Activated naive CD4-positive, alpha-beta T cell treated with anti-CD3 and anti-CD28 coated beads, Interleukin-2, amount 50 U/mL, for 72 hours (primary cell): ENCODE data around the gene IPO4. TPM values are rescaled to one million over a fixed set of nuclear protein-coding genes. Genes with fewer than 3 reads are reported as not detected.

Experiments
- ATAC-seq, 2 donors: fragments of 150-1000 bp; cut with Tn5 transposase; 2 replicates each; pipeline ENCODE4 v1.10.0; 2021; ENCODE audit warnings: mild to moderate bottlenecking in 2 of 2, moderate library complexity in 2 of 2
- DNase-seq, 2 donors: peaks; one replicate each; pipeline ENCODE4 v3.0.0; 2021 to 2022; ENCODE audit warnings: low spot score in 2 of 2
- H3K27ac Mint-ChIP-seq, 2 donors: one replicate each; pipeline ENCODE4 v1.8.0; 2022; ENCODE audit warnings: mild to moderate bottlenecking in 2 of 2, mixed read lengths in 2 of 2
- H3K36me3 Mint-ChIP-seq, 2 donors: one replicate each; pipeline ENCODE4 v1.8.0; 2022; ENCODE audit warnings: mixed read lengths in 2 of 2
- H3K9me3 Mint-ChIP-seq, 2 donors: one replicate each; pipeline ENCODE4 v1.8.0; 2022; ENCODE audit warnings: mixed read lengths in 2 of 2
- total RNA-seq, 2 donors: library from RNA; stranded (reverse); gene quantifications; one replicate each; pipeline ENCODE4 v1.2.3, GENCODE V29; 2022

The IPO4 gene, protein sequence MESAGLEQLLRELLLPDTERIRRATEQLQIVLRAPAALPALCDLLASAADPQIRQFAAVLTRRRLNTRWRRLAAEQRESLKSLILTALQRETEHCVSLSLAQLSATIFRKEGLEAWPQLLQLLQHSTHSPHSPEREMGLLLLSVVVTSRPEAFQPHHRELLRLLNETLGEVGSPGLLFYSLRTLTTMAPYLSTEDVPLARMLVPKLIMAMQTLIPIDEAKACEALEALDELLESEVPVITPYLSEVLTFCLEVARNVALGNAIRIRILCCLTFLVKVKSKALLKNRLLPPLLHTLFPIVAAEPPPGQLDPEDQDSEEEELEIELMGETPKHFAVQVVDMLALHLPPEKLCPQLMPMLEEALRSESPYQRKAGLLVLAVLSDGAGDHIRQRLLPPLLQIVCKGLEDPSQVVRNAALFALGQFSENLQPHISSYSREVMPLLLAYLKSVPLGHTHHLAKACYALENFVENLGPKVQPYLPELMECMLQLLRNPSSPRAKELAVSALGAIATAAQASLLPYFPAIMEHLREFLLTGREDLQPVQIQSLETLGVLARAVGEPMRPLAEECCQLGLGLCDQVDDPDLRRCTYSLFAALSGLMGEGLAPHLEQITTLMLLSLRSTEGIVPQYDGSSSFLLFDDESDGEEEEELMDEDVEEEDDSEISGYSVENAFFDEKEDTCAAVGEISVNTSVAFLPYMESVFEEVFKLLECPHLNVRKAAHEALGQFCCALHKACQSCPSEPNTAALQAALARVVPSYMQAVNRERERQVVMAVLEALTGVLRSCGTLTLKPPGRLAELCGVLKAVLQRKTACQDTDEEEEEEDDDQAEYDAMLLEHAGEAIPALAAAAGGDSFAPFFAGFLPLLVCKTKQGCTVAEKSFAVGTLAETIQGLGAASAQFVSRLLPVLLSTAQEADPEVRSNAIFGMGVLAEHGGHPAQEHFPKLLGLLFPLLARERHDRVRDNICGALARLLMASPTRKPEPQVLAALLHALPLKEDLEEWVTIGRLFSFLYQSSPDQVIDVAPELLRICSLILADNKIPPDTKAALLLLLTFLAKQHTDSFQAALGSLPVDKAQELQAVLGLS
- total RNA-seq = 10 to 100 TPM; 37.5 to 67.6 TPM

DNA sequence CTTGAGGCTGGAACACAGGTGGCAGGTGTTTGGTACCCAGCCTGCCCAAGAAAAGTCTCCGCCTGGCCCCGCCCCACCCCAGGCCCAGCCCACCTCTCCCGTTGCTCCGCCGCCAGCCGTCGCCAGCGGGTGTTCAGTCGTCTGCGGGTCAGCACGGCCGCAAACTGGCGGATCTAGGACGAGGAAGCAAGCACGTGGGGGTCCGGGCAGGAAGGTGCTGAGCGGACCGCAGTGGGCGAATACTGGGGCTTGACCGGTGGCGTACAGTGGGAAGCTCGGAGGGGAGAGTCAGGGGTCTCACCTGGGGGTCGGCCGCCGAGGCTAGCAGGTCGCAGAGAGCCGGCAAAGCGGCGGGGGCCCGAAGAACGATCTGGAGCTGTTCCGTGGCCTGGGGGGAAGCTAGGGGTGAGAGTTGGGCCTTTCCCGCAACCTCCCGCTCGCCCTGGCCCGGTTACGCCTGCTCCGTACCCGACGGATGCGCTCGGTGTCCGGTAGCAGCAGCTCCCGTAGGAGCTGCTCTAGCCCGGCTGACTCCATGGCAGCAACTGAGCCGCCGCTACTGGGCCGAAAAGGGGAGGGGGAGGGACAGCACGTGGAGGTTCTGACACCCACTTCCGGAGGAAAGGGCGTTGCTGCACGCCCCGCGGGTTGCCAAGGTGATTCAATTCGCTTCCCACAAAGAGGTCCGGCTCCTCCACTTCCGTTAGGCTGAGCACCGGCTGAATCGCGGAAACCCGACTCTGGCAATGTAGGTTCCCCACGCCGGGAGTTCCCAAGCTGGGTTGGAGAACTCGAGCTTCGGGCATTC lies at the start of gene IPO4:
Gene IPO4 (minus strand): TSS at position 566 of the 808 bp plus-strand sequence. CDS start 29 bp downstream, at position 537.
- DNase-seq = peak; percentile 89 to 94
- peak within 1 kb of the TSS; percentile 73 to 88 for H3K27ac Mint-ChIP-seq
- H3K36me3 Mint-ChIP-seq = peaks cover 14 to 15% of the 10 kb centered on the region in 2 donors
- peak; percentile 94 for ATAC-seq
- no peaks in the 10 kb centered on the region for H3K9me3 Mint-ChIP-seq

DNA sequence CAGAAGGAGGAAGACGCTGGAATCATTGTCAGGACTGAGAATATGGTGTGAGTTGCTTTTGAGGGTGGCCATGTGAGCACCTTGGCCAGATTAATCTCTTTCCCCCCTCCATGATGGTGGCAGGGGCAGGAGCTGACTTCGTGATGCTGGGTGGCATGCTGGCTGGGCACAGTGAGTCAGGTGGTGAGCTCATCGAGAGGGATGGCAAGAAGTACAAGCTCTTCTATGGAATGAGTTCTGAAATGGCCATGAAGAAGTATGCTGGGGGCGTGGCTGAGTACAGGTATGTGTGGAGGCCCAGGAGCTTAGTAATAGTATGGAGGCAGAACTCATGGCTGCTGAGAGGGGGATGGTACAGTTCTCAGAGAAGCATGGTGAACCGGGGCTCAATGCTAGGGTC lies 49.5 kb upstream of the IPO4 start:
- peak overlapping the region; percentile 5 to 69 for H3K27ac Mint-ChIP-seq
- no peaks in the 10 kb centered on the region for H3K9me3 Mint-ChIP-seq
- ATAC-seq (no peak), DNase-seq (peak in 1 of 2 donors; percentile 44)
- H3K36me3 Mint-ChIP-seq = peaks cover 34 to 69% of the 10 kb centered on the region in 2 donors

DNA sequence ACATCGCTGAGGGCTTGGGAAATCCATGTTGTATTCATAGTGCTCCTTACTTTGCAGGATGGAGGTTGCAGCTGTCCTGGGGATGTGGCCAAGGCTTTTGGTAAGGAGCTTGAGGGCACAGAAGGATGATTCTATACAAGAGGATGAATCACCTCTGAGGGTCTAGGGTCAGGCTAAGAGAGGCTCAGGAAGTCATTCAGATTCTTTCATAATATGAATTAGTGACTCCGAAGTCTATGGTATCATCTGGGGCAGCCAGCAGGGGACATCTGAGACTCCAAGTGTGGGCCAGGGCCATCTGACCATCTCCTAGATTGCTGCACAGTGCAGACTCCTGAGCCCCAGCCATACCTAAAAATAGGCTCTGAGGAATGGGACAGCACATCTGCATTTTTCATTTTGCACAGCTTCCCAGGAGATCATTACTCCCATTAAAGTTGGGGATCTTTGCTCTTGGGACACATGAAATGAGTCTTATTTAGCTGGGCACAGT lies 48.9 kb upstream of the IPO4 start:
- H3K36me3 Mint-ChIP-seq = peaks cover 34 to 75% of the 10 kb centered on the region in 2 donors
- H3K9me3 Mint-ChIP-seq = no peaks in the 10 kb centered on the region
- DNase-seq = no peak
- peak overlapping the region; percentile 5 to 69 for H3K27ac Mint-ChIP-seq
- no peak for ATAC-seq

DNA sequence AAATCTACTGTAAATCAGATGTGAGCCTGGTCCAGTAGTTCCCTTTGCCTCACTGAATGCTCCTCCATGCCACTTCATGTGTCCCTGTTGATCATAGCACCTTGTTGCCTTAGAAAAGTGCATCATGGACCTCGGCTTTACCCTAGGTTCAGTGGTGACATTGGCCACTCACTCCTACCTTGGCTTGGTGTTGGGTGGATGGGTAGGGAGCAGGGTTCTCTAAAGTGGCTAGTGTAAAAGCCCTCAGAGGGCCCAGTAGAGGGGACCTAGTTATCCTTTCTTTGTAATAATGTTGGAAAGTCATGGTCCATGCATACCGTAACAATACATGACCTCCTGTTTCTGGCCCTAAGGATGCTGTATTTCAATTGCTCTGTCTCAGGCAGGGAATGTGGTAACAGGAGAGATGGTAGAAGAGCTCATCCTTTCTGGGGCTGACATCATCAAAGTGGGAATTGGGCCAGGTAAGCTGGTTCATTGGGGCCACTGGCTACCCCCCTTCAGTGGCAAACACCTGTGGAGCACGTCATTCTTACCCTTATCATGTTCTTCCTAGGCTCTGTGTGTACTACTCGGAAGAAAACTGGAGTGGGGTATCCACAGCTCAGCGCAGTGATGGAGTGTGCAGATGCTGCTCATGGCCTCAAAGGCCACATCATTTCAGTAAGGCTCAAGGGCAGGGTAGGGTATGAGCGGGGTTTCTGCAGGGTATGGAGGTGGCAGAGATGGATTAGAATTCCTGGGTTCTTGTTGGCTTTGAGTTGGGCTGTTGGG lies 48.3 kb upstream of the IPO4 start:
- peaks cover 31 to 78% of the 10 kb centered on the region in 2 donors for H3K36me3 Mint-ChIP-seq
- DNase-seq (peak in 1 of 2 donors; percentile 52), ATAC-seq (no peak)
- H3K9me3 Mint-ChIP-seq = no peaks in the 10 kb centered on the region
- peak overlapping the region; percentile 12 to 69 for H3K27ac Mint-ChIP-seq

DNA sequence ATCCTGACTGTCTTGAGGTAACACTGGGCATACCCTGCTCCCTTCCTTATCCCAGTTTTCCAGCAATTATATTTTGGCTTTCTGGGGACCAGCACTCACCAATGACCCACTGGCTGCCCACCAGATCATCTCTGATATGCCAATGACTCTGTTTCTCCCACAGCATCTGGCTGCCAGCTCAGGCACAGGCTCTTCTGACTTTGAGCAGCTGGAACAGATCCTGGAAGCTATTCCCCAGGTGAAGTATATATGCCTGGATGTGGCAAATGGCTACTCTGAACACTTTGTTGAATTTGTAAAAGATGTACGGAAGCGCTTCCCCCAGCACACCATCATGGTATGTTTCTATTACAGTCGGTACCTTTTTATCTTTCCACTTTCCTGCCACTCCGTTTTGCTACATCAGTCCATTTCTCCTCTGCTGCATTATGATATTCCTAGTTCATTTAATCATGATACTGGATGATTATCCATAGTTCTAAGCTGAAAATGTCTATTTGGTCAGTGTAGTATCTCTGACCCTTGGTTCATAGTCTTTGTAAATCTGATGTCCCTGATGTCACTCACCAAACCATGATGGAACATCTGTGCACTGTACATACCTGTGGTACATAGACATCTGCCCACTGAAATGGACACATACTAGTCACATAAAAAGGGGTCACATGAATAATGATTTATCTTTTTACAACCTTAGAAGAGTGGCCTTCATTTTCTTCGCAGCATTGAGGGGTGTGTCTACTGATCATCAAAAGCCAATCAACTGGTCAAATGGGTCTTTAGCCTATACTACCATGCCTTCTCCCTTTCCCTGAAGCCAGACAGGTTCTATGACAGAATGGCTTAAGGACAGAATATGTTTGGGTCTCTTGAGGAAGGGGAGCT lies 47.4 kb upstream of the IPO4 start:
- ATAC-seq = no peak
- Mint-ChIP-seq H3K9me3 (no peaks in the 10 kb centered on the region), H3K36me3 (peaks cover 30 to 76% of the 10 kb centered on the region in 2 donors), H3K27ac (peak overlapping the region in 1 of 2 donors; percentile 73)
- no peak for DNase-seq

DNA sequence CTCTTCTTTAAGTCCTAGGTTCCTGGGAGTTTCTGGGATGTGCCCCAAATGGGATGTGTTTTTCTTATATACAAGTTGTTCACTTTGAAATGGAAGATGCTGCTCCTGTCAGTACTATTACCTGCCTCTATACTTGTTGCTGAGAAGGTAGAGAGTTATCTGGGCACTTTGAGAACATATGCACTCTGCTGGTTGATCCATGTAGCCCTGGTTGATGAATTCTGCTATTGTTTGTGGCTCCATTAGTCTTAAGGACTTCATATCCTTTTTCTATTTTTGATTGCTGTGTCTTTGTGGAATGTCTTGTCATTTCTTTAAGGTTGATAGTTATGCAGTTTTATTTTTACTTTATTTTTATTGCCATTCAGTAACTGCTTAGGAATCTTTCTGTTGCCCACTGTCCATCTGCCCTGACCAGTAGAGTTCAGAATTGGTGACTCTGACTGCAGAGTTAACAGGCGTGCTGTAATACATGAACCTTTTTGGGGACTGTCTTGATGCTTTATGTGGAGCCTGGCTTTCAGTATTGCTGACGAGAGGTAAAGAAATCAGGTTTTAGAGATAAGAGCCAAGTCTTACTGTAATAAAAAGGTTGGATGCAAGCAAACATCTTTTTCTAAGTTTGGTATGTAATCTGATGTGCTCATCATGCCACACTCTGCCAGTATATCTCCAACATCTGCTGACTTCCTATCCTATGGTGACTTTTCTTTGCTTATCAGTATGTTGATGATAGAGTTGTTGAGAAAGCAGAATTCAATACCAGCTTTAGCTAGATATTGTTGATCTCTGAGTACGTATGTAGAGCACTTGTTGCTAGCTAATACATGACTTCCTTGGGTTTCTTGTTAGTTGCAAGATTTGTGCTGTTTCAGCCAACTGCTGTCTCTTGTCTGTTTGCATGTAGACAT lies 45.7 kb upstream of the IPO4 start:
- ATAC-seq = no peak
- no peaks in the 10 kb centered on the region for H3K9me3 Mint-ChIP-seq
- DNase-seq = no peak
- peaks cover 24 to 62% of the 10 kb centered on the region in 2 donors for H3K36me3 Mint-ChIP-seq
- H3K27ac Mint-ChIP-seq = peak overlapping the region; percentile 20 to 96

DNA sequence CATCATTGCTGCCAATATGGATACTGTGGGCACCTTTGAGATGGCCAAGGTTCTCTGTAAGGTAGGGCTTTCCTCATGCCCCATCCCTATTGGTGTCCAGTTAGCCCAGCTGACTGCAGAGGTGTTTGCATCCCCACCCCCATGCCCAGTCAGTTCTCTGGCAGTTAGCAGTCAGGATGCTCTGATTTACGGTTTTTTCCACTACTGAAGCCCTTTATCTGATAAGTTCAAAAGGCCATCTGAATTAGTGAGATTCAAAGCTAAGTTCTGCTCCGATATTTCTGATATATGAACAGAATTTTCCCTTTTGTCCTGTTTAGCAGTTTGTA lies 44.9 kb upstream of the IPO4 start:
- Mint-ChIP-seq H3K9me3 (no peaks in the 10 kb centered on the region), H3K36me3 (peaks cover 24 to 58% of the 10 kb centered on the region in 2 donors), H3K27ac (peak overlapping the region; percentile 94 to 96)
- DNase-seq = peak in 1 of 2 donors; percentile 53
- peak in 1 of 2 donors; percentile 49 for ATAC-seq

DNA sequence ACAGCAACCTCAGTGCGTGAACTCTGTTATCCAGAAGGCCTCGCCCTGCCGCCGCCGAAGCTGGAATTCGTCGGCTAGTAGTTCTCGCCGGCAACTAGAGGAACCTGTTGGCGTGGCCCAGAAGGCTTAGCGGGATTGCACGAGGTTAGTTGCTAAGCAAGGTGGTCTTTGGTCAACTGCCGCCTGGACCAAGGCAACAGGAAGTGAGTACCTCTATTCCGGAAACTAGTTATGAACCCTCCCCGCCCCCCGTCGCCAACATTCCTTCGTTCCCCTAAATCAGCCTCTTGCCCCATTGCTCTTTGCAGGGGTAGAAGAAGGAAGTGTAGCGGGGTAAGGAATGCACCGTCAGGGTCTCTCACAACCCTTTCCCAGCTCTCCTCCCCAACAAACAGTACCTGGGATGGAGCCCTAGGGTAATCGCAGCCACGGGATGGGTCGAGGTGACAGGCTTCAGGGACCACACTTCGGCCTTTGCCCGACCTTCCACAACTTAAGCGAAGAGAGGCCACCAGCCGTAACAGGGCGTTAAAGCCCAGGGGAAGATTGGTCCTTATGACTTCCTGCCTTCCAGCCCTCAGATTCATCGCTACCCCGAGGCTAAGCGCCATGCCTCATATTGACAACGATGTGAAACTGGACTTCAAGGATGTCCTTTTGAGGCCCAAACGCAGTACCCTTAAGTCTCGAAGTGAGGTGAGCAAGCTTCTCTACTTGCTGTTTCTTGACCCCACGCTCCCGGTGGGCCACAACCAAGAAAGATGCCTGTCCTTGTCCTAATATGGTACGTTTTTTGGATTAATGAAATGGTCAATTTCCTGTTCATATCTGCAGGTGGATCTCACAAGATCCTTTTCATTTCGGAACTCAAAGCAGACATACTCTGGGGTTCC lies 44.3 kb upstream of the IPO4 start, which contains the start of gene GMPR2:
Gene GMPR2 (plus strand): TSS at position 285 of the 893 bp plus-strand sequence. CDS start 325 bp downstream, at position 610.
- ATAC-seq (peak; percentile 47 to 55), DNase-seq (no peak)
- Mint-ChIP-seq H3K36me3 (peaks cover 21 to 55% of the 10 kb centered on the region in 2 donors), H3K9me3 (no peaks in the 10 kb centered on the region), H3K27ac (peak within 1 kb of the TSS; percentile 94 to 96)

DNA sequence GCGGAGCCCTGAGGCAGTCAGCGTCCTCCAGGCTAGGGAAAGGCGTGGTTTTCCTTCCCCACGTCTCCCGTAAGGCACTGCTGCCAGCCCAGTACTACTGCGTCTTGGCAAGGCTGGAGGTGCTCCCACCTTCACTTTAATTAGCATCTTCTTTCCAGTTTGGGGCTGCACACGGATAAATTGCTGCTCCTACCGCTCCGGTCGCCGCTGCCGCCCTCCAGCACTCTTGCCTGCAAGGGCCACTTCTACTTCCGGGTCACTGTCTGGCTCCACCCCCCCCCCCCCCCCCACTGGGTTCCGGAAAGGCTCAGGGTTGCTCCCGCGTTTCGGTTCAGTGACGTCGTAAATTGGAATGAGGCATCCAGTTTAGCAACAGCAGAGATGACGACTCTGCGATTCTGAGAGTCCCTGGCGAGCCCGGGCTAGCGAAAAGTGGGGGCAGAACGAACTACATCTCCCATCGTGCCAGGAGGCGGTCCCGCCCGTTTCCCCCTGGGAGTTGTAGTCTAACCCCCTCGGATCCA lies 43.6 kb upstream of the IPO4 start, which contains the start of gene NEDD8:
Gene NEDD8 (minus strand): TSS at position 247 of the 524 bp plus-strand sequence. CDS start 100 bp downstream, at position 147.
- peak; percentile 86 for DNase-seq
- ATAC-seq = peak; percentile 86 to 95
- Mint-ChIP-seq H3K36me3 (peaks cover 16 to 51% of the 10 kb centered on the region in 2 donors), H3K9me3 (no peaks in the 10 kb centered on the region), H3K27ac (peak within 1 kb of the TSS; percentile 94 to 96)

DNA sequence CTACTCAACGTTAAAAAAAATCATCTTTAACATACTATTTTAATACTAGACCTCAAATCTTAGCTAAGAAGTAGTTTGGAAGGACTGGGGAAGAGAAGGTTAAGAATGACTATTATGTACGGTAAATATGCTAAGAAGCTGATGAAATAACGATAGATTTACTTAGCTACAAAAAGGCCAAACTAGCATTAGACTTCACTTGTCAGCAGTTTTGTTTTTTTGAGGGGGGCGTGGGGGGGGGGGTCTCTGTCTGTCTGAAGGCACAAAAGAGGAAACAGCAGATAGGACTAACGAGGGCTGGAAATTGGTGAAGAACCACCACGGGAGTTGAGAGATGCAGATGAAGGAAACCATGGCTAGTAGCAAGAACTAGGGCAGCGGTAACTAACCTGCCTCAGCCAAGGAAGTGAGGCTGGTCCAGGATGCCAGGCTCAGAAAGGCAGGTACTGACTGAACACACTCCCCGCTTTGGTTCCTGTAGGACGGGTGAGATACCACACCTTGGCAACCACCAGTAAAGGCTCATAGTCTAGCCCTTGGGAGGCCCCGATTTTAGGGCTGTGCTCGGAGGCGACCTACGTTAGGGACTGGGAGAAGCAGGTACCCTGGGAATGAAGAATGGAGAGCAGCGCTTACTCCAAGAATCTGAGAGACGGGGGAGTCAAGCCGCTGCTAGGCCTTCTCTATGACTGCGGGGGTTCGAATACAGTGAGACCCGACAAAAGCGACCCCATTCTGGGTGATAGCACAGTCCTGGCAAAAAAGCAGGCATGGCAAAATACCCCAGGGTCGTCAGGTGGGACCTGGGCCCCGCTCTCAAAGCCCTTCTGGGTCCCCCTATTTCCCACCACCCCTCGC lies 42.9 kb upstream of the IPO4 start:
- Mint-ChIP-seq H3K36me3 (peaks cover 10 to 47% of the 10 kb centered on the region in 2 donors), H3K9me3 (no peaks in the 10 kb centered on the region), H3K27ac (peak overlapping the region; percentile 94 to 96)
- peak in 1 of 2 donors; percentile 21 for DNase-seq
- ATAC-seq = peak; percentile 6 to 13

DNA sequence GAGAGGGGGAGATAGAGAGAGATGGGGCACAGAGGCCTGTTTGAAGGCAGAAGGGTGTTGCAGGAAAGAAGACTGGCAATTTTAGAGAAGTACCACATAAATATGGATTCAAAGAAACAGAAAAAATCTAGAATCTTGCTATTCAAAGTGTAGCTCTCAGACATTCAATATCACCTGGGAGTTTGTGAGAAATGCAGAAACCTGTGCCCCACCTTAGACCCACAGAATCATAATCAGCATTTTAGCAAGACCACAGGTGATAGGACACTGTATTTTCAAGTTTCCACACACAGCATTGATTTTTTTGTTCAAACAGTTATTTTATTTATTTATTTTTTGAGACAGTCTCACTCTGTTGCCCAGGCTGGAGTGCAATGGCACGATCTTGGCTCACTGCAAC lies 40.3 kb upstream of the IPO4 start:
- ATAC-seq = no peak
- Mint-ChIP-seq H3K9me3 (no peaks in the 10 kb centered on the region), H3K27ac (peak overlapping the region; percentile 49 to 84), H3K36me3 (peaks cover 0 to 26% of the 10 kb centered on the region in 2 donors)
- no peak for DNase-seq
